HEK293 (cell line): Measurements from ENCODE around the gene S100A1.

Source experiments
- FEZF1 ChIP-seq: fragments of 450-650 bp; formaldehyde crosslinking; IDR thresholded peaks from 2 replicates; pipeline ENCODE4 v1.5.1; 2016; ENCODE audit warnings: missing biosample characterization, missing genetic modification characterization
- KLF1 ChIP-seq: fragments of 450-650 bp; formaldehyde crosslinking; IDR thresholded peaks from 2 replicates; pipeline ENCODE4 v1.5.1; 2016; ENCODE audit warnings: missing biosample characterization, missing genetic modification characterization
- KLF9 ChIP-seq: fragments of 450-650 bp; formaldehyde crosslinking; IDR thresholded peaks from 2 replicates; pipeline ENCODE4 v1.5.1; 2016; ENCODE audit warnings: missing biosample characterization, missing genetic modification characterization, low read depth
- OSR2 ChIP-seq: fragments of 450-650 bp; formaldehyde crosslinking; IDR thresholded peaks from 2 replicates; pipeline ENCODE4 v1.5.1; 2016; ENCODE audit warnings: missing biosample characterization, missing genetic modification characterization
- RBAK ChIP-seq: fragments of 450-650 bp; formaldehyde crosslinking; IDR thresholded peaks from 2 replicates; pipeline ENCODE4 v1.5.1; 2016; ENCODE audit warnings: missing biosample characterization, missing genetic modification characterization
- SP3 ChIP-seq: fragments of 450-650 bp; formaldehyde crosslinking; IDR thresholded peaks from 2 replicates; pipeline ENCODE4 v1.5.1; 2016; ENCODE audit warnings: missing biosample characterization, missing genetic modification characterization
- WT1 ChIP-seq: fragments of 450-650 bp; formaldehyde crosslinking; IDR thresholded peaks from 2 replicates; pipeline ENCODE4 v1.5.1; 2016; ENCODE audit warnings: missing biosample characterization, missing genetic modification characterization
- ZBTB20 ChIP-seq: fragments of 450-650 bp; formaldehyde crosslinking; IDR thresholded peaks from 2 replicates; pipeline ENCODE4 v1.5.1; 2016; ENCODE audit warnings: missing biosample characterization, missing genetic modification characterization
- ZFHX2 ChIP-seq: fragments of 450-650 bp; formaldehyde crosslinking; conservative IDR thresholded peaks from 2 replicates; pipeline ENCODE4 v1.5.1; 2016; ENCODE audit warnings: missing biosample characterization, missing genetic modification characterization
- ZNF354C ChIP-seq: fragments of 450-650 bp; formaldehyde crosslinking; IDR thresholded peaks from 2 replicates; pipeline ENCODE4 v1.5.1; 2016; ENCODE audit warnings: missing biosample characterization, missing genetic modification characterization, low read depth, borderline replicate concordance
- ZNF549 ChIP-seq: fragments of 450-650 bp; IDR thresholded peaks from 2 replicates; pipeline ENCODE4 v1.5.1; 2018; ENCODE audit warnings: missing biosample characterization, missing genetic modification characterization, mild to moderate bottlenecking, inconsistent platforms, moderate library complexity
- ZNF624 ChIP-seq: fragments of 450-650 bp; formaldehyde crosslinking; IDR thresholded peaks from 2 replicates; pipeline ENCODE4 v1.5.1; 2017; ENCODE audit warnings: missing biosample characterization, missing genetic modification characterization
- ZNF626 ChIP-seq: fragments of 450-650 bp; sonication (Bioruptor Pico); formaldehyde crosslinking; IDR thresholded peaks from 2 replicates; pipeline ENCODE4 v1.5.1; 2018; ENCODE audit warnings: missing biosample characterization, missing genetic modification characterization, inconsistent platforms
- ZNF664 ChIP-seq: fragments of 450-650 bp; formaldehyde crosslinking; IDR thresholded peaks from 2 replicates; pipeline ENCODE4 v1.5.1; 2016; ENCODE audit warnings: missing biosample characterization, missing genetic modification characterization
- ZNF76 ChIP-seq: fragments of 450-650 bp; formaldehyde crosslinking; IDR thresholded peaks from 2 replicates; pipeline ENCODE4; 2016; ENCODE audit warnings: low read depth, missing biosample characterization, missing genetic modification characterization, borderline replicate concordance
- ZNF776 ChIP-seq: fragments of 450-650 bp; formaldehyde crosslinking; IDR thresholded peaks from 2 replicates; pipeline ENCODE4 v1.5.0; 2017; ENCODE audit warnings: missing biosample characterization, missing genetic modification characterization, borderline replicate concordance
- ZNF785 ChIP-seq: fragments of 450-650 bp; formaldehyde crosslinking; IDR thresholded peaks from 2 replicates; pipeline ENCODE4 v1.5.1; 2016; ENCODE audit warnings: missing biosample characterization, missing genetic modification characterization
- ZSCAN30 ChIP-seq: fragments of 450-650 bp; IDR thresholded peaks from 2 replicates; pipeline ENCODE4 v1.5.1; 2018; ENCODE audit warnings: missing biosample characterization, mild to moderate bottlenecking, missing genetic modification characterization, moderate library complexity
- TF ChIP-seq, protein P1 (sequence below): IDR thresholded peaks from 2 replicates; pipeline ENCODE4 v1.6.1; 2011; ENCODE audit warnings: mild to moderate bottlenecking, low read depth, low read length, borderline replicate concordance
- TF ChIP-seq, protein P2 (sequence below): fragments of 450-650 bp; formaldehyde crosslinking; IDR thresholded peaks from 2 replicates; pipeline ENCODE4 v1.5.0; 2017; ENCODE audit warnings: missing biosample characterization, missing genetic modification characterization, borderline replicate concordance
- TF ChIP-seq, protein P3 (sequence below): fragments of 450-650 bp; formaldehyde crosslinking; IDR thresholded peaks from 2 replicates; pipeline ENCODE4 v1.5.1; 2016; ENCODE audit warnings: missing biosample characterization, missing genetic modification characterization
- TF ChIP-seq, protein P4 (sequence below): fragments of 450-650 bp; formaldehyde crosslinking; IDR thresholded peaks from 2 replicates; pipeline ENCODE4 v1.5.1; 2016; ENCODE audit warnings: missing biosample characterization, missing genetic modification characterization
- TF ChIP-seq, protein P5 (sequence below): fragments of 450-650 bp; formaldehyde crosslinking; IDR thresholded peaks from 2 replicates; pipeline ENCODE4 v1.5.1; 2016; ENCODE audit warnings: missing biosample characterization, missing genetic modification characterization
- TF ChIP-seq, protein P6 (sequence below): fragments of 450-650 bp; formaldehyde crosslinking; IDR thresholded peaks from 2 replicates; pipeline ENCODE4 v1.5.1; 2017; ENCODE audit warnings: missing biosample characterization, missing genetic modification characterization
- TF ChIP-seq, protein P7 (sequence below): fragments of 450-650 bp; IDR thresholded peaks from 2 replicates; pipeline ENCODE4 v1.5.1; 2018; ENCODE audit warnings: missing biosample characterization, missing genetic modification characterization

The S100A1 gene

GRCh38 chr1:153678519-153679336, 50.5 kb downstream of the S100A1 start, which contains the start of gene NPR1 (continued):
- TF ChIP-seq ZNF549 (tag by site-specific recombination) (no peak), RBAK (tag by site-specific recombination) (no peak), SP3 (tag by site-specific recombination) (no peak; the same call in none of the 2 replicates), KLF1 (tag by site-specific recombination) (0 out of 2 replicates have a peak, but pooled peaks have one; percentile 45), ZNF664 (tag by site-specific recombination) (no peak), ZNF354C (no peak), ZNF76 (tag by site-specific recombination) (peak; percentile 63; the same call in 1 of the 2 replicates), WT1 (peak; percentile 79), ZNF785 (tag by site-specific recombination) (no peak; the same call in 1 of the 2 replicates), FEZF1 (tag by site-specific recombination) (no peak), KLF9 (tag by site-specific recombination) (0 out of 2 replicates have a peak, but pooled peaks have one; percentile 23), ZBTB20 (tag by site-specific recombination) (peak; percentile 63; the same call in 1 of the 2 replicates), OSR2 (peak; percentile 75), ZNF776 (no peak), ZSCAN30 (tag by site-specific recombination) (peak; percentile 17; the same call in 1 of the 2 replicates), ZNF624 (tag by site-specific recombination) (no peak), ZFHX2 (tag by site-specific recombination) (no peak), ZNF626 (no peak)
- TF ChIP-seq, protein P1, sequence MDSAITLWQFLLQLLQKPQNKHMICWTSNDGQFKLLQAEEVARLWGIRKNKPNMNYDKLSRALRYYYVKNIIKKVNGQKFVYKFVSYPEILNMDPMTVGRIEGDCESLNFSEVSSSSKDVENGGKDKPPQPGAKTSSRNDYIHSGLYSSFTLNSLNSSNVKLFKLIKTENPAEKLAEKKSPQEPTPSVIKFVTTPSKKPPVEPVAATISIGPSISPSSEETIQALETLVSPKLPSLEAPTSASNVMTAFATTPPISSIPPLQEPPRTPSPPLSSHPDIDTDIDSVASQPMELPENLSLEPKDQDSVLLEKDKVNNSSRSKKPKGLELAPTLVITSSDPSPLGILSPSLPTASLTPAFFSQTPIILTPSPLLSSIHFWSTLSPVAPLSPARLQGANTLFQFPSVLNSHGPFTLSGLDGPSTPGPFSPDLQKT: no peak
- TF ChIP-seq, protein P2, sequence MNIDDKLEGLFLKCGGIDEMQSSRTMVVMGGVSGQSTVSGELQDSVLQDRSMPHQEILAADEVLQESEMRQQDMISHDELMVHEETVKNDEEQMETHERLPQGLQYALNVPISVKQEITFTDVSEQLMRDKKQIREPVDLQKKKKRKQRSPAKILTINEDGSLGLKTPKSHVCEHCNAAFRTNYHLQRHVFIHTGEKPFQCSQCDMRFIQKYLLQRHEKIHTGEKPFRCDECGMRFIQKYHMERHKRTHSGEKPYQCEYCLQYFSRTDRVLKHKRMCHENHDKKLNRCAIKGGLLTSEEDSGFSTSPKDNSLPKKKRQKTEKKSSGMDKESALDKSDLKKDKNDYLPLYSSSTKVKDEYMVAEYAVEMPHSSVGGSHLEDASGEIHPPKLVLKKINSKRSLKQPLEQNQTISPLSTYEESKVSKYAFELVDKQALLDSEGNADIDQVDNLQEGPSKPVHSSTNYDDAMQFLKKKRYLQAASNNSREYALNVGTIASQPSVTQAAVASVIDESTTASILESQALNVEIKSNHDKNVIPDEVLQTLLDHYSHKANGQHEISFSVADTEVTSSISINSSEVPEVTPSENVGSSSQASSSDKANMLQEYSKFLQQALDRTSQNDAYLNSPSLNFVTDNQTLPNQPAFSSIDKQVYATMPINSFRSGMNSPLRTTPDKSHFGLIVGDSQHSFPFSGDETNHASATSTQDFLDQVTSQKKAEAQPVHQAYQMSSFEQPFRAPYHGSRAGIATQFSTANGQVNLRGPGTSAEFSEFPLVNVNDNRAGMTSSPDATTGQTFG: no peak
- TF ChIP-seq, protein P3, sequence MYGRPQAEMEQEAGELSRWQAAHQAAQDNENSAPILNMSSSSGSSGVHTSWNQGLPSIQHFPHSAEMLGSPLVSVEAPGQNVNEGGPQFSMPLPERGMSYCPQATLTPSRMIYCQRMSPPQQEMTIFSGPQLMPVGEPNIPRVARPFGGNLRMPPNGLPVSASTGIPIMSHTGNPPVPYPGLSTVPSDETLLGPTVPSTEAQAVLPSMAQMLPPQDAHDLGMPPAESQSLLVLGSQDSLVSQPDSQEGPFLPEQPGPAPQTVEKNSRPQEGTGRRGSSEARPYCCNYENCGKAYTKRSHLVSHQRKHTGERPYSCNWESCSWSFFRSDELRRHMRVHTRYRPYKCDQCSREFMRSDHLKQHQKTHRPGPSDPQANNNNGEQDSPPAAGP (tag by site-specific recombination): peak; percentile 87; the same call in 1 of the 2 replicates
- TF ChIP-seq, protein P4, sequence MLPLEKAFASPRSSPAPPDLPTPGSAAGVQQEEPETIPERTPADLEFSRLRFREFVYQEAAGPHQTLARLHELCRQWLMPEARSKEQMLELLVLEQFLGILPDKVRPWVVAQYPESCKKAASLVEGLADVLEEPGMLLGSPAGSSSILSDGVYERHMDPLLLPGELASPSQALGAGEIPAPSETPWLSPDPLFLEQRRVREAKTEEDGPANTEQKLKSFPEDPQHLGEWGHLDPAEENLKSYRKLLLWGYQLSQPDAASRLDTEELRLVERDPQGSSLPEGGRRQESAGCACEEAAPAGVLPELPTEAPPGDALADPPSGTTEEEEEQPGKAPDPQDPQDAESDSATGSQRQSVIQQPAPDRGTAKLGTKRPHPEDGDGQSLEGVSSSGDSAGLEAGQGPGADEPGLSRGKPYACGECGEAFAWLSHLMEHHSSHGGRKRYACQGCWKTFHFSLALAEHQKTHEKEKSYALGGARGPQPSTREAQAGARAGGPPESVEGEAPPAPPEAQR (tag by site-specific recombination): no peak
- TF ChIP-seq, protein P5, sequence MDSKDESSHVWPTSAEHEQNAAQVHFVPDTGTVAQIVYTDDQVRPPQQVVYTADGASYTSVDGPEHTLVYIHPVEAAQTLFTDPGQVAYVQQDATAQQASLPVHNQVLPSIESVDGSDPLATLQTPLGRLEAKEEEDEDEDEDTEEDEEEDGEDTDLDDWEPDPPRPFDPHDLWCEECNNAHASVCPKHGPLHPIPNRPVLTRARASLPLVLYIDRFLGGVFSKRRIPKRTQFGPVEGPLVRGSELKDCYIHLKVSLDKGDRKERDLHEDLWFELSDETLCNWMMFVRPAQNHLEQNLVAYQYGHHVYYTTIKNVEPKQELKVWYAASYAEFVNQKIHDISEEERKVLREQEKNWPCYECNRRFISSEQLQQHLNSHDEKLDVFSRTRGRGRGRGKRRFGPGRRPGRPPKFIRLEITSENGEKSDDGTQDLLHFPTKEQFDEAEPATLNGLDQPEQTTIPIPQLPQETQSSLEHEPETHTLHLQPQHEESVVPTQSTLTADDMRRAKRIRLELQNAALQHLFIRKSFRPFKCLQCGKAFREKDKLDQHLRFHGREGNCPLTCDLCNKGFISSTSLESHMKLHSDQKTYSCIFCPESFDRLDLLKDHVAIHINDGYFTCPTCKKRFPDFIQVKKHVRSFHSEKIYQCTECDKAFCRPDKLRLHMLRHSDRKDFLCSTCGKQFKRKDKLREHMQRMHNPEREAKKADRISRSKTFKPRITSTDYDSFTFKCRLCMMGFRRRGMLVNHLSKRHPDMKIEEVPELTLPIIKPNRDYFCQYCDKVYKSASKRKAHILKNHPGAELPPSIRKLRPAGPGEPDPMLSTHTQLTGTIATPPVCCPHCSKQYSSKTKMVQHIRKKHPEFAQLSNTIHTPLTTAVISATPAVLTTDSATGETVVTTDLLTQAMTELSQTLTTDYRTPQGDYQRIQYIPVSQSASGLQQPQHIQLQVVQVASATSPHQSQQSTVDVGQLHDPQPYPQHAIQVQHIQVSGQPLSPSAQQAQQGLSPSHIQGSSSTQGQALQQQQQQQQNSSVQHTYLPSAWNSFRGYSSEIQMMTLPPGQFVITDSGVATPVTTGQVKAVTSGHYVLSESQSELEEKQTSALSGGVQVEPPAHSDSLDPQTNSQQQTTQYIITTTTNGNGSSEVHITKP: peak; percentile 77
- TF ChIP-seq, protein P6, sequence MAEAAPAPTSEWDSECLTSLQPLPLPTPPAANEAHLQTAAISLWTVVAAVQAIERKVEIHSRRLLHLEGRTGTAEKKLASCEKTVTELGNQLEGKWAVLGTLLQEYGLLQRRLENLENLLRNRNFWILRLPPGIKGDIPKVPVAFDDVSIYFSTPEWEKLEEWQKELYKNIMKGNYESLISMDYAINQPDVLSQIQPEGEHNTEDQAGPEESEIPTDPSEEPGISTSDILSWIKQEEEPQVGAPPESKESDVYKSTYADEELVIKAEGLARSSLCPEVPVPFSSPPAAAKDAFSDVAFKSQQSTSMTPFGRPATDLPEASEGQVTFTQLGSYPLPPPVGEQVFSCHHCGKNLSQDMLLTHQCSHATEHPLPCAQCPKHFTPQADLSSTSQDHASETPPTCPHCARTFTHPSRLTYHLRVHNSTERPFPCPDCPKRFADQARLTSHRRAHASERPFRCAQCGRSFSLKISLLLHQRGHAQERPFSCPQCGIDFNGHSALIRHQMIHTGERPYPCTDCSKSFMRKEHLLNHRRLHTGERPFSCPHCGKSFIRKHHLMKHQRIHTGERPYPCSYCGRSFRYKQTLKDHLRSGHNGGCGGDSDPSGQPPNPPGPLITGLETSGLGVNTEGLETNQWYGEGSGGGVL: peak; percentile 75; the same call in 1 of the 2 replicates
- TF ChIP-seq, protein P7, sequence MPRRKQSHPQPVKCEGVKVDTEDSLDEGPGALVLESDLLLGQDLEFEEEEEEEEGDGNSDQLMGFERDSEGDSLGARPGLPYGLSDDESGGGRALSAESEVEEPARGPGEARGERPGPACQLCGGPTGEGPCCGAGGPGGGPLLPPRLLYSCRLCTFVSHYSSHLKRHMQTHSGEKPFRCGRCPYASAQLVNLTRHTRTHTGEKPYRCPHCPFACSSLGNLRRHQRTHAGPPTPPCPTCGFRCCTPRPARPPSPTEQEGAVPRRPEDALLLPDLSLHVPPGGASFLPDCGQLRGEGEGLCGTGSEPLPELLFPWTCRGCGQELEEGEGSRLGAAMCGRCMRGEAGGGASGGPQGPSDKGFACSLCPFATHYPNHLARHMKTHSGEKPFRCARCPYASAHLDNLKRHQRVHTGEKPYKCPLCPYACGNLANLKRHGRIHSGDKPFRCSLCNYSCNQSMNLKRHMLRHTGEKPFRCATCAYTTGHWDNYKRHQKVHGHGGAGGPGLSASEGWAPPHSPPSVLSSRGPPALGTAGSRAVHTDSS (tag by site-specific recombination): no peak
